HEK293T (cell line): ENCODE results near the gene MSX1.

ENCODE experiments used
- ARNT ChIP-seq: fragments of 450-650 bp; IDR thresholded peaks from 2 replicates; pipeline ENCODE4 v1.6.1; 2017; ENCODE audit warnings: mild to moderate bottlenecking
- BHLHE40 ChIP-seq: fragments of 450-650 bp; IDR thresholded peaks from 2 replicates; pipeline ENCODE4 v1.6.1; 2016; ENCODE audit warnings: mild to moderate bottlenecking, moderate library complexity, borderline replicate concordance
- FOXM1 ChIP-seq: fragments of 450-650 bp; IDR thresholded peaks from 2 replicates; pipeline ENCODE4 v1.6.1; 2017; ENCODE audit warnings: mild to moderate bottlenecking, borderline replicate concordance
- HDGF ChIP-seq: fragments of 450-650 bp; IDR thresholded peaks from 2 replicates; pipeline ENCODE4 v1.6.1; 2017; ENCODE audit warnings: antibody characterized with exemption, borderline replicate concordance
- NFRKB ChIP-seq: fragments of 450-650 bp; IDR thresholded peaks from 2 replicates; pipeline ENCODE4 v1.6.1; 2016; ENCODE audit warnings: mild to moderate bottlenecking, moderate library complexity
- SP1 ChIP-seq: fragments of 450-650 bp; IDR thresholded peaks from 2 replicates; pipeline ENCODE4 v1.6.1; 2017
- SUZ12 ChIP-seq: fragments of 450-650 bp; IDR thresholded peaks from 2 replicates; pipeline ENCODE4 v1.6.1; 2016; ENCODE audit warnings: mild to moderate bottlenecking
- TARDBP ChIP-seq: fragments of 450-650 bp; IDR thresholded peaks from 2 replicates; pipeline ENCODE4 v1.6.1; 2016
- ZNF384 ChIP-seq: fragments of 450-650 bp; IDR thresholded peaks from 2 replicates; pipeline ENCODE4 v1.6.1; 2016

GRCh38 chr4:4899202-4899925 lies 39.9 kb downstream of the MSX1 start:
- TF ChIP-seq BHLHE40 (no peak), ARNT (no peak), ZNF384 (no peak), FOXM1 (no peak), SUZ12 (no peak), HDGF (no peak), SP1 (no peak), TARDBP (no peak), NFRKB (no peak)
